ENCODE results near the gene PRKCA.
"Not testable (repeated sequence)": the region's sequence is repeated elsewhere in the genome, so short reads cannot be mapped to it uniquely, and the experiment has no call there.

Gene PRKCA

GRCh38 chr17:66395961-66396360 lies 93.5 kb downstream of the PRKCA start:
- no peak for DNase-seq

- no peak for DNase-seq
These were observed 95.1 kb downstream of the PRKCA start for GRCh38 chr17:66397486-66397885.

- no peak for DNase-seq
These were observed 95.6 kb downstream of the PRKCA start for GRCh38 chr17:66398059-66398458.

GRCh38 chr17:66398617-66399016 lies 96.2 kb downstream of the PRKCA start:
- DNase-seq: no peak

GRCh38 chr17:66399441-66399840 lies 97.0 kb downstream of the PRKCA start:
- DNase-seq: no peak

GRCh38 chr17:66400041-66400688 lies 97.8 kb downstream of the PRKCA start:
- not testable (repeated sequence) for DNase-seq

GRCh38 chr17:66400698-66401097 lies 98.3 kb downstream of the PRKCA start:
- no peak for DNase-seq

- DNase-seq: no peak
These were observed 99.0 kb downstream of the PRKCA start for GRCh38 chr17:66401364-66401763.

GRCh38 chr17:66403846-66404556 lies 101.6 kb downstream of the PRKCA start:
- DNase-seq: no peak

GRCh38 chr17:66405836-66406677 lies 103.6 kb downstream of the PRKCA start:
- no peak for DNase-seq

GRCh38 chr17:66406701-66407644 lies 104.6 kb downstream of the PRKCA start:
- DNase-seq: no peak

- DNase-seq: no peak
These were observed 105.5 kb downstream of the PRKCA start for GRCh38 chr17:66407864-66408263.

GRCh38 chr17:66411520-66411919 lies 109.1 kb downstream of the PRKCA start:
- DNase-seq: no peak

GRCh38 chr17:66412857-66413558 lies 110.6 kb downstream of the PRKCA start:
- no peak for DNase-seq

GRCh38 chr17:66413559-66414520 lies 111.4 kb downstream of the PRKCA start:
- DNase-seq: no peak

- no peak for DNase-seq
These were observed 112.3 kb downstream of the PRKCA start for GRCh38 chr17:66414561-66415175.

GRCh38 chr17:66415366-66416206 lies 113.2 kb downstream of the PRKCA start:
- DNase-seq: no peak

GRCh38 chr17:66416207-66416940 lies 114.0 kb downstream of the PRKCA start:
- no peak for DNase-seq
